Fibroblast of pulmonary artery (primary cell): ENCODE measurements around the gene MAGI1.

Experiments used
- DNase-seq: peaks from one replicate; pipeline ENCODE4 v3.0.0-alpha.2; 2010; ENCODE audit warnings: low read depth
- H3K4me3 ChIP-seq: replicated peaks from 2 replicates; pipeline ENCODE4 v1.5.1; 2011; ENCODE audit warnings: low read depth, mild to moderate bottlenecking, control low read depth, low read length, moderate library complexity
- CTCF ChIP-seq: IDR thresholded peaks from 2 replicates; pipeline ENCODE4 v1.5.1; 2011; ENCODE audit warnings: mild to moderate bottlenecking, control low read depth, low read length, inconsistent platforms; ENCODE audit errors: missing control alignments

The MAGI1 gene

GRCh38 chr3:65330072-65330471 lies 708.6 kb downstream of the MAGI1 start:
- no peak for TF ChIP-seq CTCF
- DNase-seq, result peak; percentile 24

GRCh38 chr3:65328148-65328547 lies 710.6 kb downstream of the MAGI1 start:
- TF ChIP-seq CTCF, result no peak
- no peak for DNase-seq
- H3K4me3 ChIP-seq, result no peak overlapping the region

More at GRCh38 chr3:65330072-65330471, 708.6 kb downstream of the MAGI1 start:
- H3K4me3 ChIP-seq, result no peak overlapping the region

- no peak for TF ChIP-seq CTCF
- no peak for DNase-seq
- H3K4me3 ChIP-seq, result no peak overlapping the region
Measured at GRCh38 chr3:65326574-65326973, 712.1 kb downstream of the MAGI1 start.

GRCh38 chr3:65322910-65323309 lies 715.8 kb downstream of the MAGI1 start:
- TF ChIP-seq CTCF, result no peak
- H3K4me3 ChIP-seq, result no peak overlapping the region

GRCh38 chr3:65318231-65318630 lies 720.5 kb downstream of the MAGI1 start:
- TF ChIP-seq CTCF, result no peak
- DNase-seq, result no peak
- H3K4me3 ChIP-seq, result no peak overlapping the region

More at GRCh38 chr3:65322910-65323309, 715.8 kb downstream of the MAGI1 start:
- no peak for DNase-seq

- no peak for TF ChIP-seq CTCF
- no peak for DNase-seq
- no peak overlapping the region for H3K4me3 ChIP-seq
Measured at GRCh38 chr3:65314916-65315315, 723.8 kb downstream of the MAGI1 start.

- no peak for DNase-seq
- TF ChIP-seq CTCF, result no peak
- no peak overlapping the region for H3K4me3 ChIP-seq
Measured at GRCh38 chr3:65314269-65314668, 724.4 kb downstream of the MAGI1 start.
